H1 (cell line): ENCODE data around the gene YWHAQ. TPM values are rescaled to one million over a fixed set of nuclear protein-coding genes. Genes with fewer than 3 reads are reported as not detected.

Experiments used
- ATF3 ChIP-seq: IDR thresholded peaks from 2 replicates; pipeline ENCODE4 v1.6.1; 2011; ENCODE audit warnings: low read depth, mild to moderate bottlenecking, low read length; ENCODE audit not compliant: insufficient read depth
- KDM5A ChIP-seq: fragments of 200-600 bp; IDR thresholded peaks from 2 replicates; pipeline ENCODE4 v1.7.1; 2012; ENCODE audit warnings: mild to moderate bottlenecking, low read length, inconsistent platforms, mixed read lengths
- NRF1 ChIP-seq: IDR thresholded peaks from 2 replicates; pipeline ENCODE4 v1.6.1; 2011; ENCODE audit warnings: mild to moderate bottlenecking, low read depth, low read length, improper control_type of control experiment
- polyA plus RNA-seq, 7 experiments: library from polyadenylated mRNA; depleted of rRNA in 3 of 7; stranded (reverse) in 5 of 7; unstranded in 2 of 7; fragments of >200 nt in 5 of 7; fragments of 200-250 nt in 2 of 7; gene quantifications; 1 replicate in 5 of 7; 2 replicates in 1 of 7; 4 replicates in 1 of 7; pipeline versions ENCODE4 v1.2.1 to v1.2.3, GENCODE V29; 2011 to 2013; ENCODE audit warnings: missing spikeins in 2 of 7, mixed read lengths in 2 of 7
- total RNA-seq: library from RNA; stranded (reverse); fragmentation: NEBNext Ultra II Directional; extraction: Animal tissue kit (Norgen Biotek cat#: 25700); gene quantifications from 2 replicates; pipeline ENCODE4 v1.2.1, GENCODE V29; 2021

The YWHAQ gene
- total and polyA plus RNA-seq, 2 of the 8 experiments (the other 6 are each of a cell fraction or from before 2014, with no cell fraction given) = 244 to 480 TPM

GRCh38 chr2:9570182-9571060 lies 60.4 kb downstream of the YWHAQ start (continued):
- TF ChIP-seq KDM5A (no peak), ATF3 (no peak), NRF1 (no peak)
- TF ChIP-seq, all 59 proteins: peak for 0
